Measurements from ENCODE around the gene CYTH1. TPM values are rescaled to one million over a fixed set of nuclear protein-coding genes. Genes with fewer than 3 reads are reported as not detected.

CYTH1 gene
- total and polyA plus RNA-seq, 10 of the 15 experiments (the other 5 are each of a cell fraction or from before 2014, with no cell fraction given) = 6.6 to 188 (median 145) TPM

DNA sequence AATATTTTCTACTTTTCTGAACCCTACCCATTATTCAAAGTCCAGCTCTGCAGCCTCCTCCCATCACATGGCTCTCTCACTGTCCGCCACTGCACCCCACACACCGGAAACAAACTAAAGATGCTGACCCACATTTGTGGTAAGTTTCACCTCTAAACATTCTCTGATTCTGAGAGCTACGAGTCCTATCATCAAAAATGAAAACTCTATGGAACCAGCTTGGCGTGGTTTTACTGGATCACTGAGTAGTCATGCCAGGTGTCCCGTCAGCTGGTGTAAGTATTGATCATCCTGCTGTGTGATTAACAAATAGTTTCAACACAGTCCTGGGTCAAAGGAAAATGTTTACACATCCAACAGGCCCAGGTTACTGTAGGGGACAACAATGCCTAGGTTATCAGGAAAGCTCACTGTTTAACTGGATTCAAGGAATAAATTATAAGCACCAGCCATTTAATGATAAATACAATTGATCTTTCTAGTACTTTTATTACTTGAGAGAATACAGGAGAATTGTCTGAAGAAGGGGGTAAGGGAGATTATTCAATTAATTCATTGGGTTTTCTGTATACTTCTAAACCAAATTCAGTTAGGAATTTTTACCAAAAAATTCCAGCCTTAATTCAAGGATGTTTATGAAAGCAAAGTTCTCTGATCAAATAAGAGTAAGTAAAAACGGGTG lies 33.9 kb downstream of the CYTH1 start (continued):
- no peak for TF ChIP-seq SKIL (IDR thresholded peaks at IDR 0.05; ENCODE audit: low read depth, poor library complexity, severe bottlenecking)
- TF ChIP-seq ZNF274 (IDR thresholded peaks at IDR 0.05; ENCODE audit: insufficient read depth, insufficient read length) = no peak
- no peak for TF ChIP-seq SREBF2 (IDR thresholded peaks at IDR 0.05; ENCODE audit: low read length)
- TF ChIP-seq ZNF622 (IDR thresholded peaks at IDR 0.05) = no peak
- TF ChIP-seq CREB1 (IDR thresholded peaks at IDR 0.05; ENCODE audit: low read depth) = no peak
- TF ChIP-seq, protein P1, sequence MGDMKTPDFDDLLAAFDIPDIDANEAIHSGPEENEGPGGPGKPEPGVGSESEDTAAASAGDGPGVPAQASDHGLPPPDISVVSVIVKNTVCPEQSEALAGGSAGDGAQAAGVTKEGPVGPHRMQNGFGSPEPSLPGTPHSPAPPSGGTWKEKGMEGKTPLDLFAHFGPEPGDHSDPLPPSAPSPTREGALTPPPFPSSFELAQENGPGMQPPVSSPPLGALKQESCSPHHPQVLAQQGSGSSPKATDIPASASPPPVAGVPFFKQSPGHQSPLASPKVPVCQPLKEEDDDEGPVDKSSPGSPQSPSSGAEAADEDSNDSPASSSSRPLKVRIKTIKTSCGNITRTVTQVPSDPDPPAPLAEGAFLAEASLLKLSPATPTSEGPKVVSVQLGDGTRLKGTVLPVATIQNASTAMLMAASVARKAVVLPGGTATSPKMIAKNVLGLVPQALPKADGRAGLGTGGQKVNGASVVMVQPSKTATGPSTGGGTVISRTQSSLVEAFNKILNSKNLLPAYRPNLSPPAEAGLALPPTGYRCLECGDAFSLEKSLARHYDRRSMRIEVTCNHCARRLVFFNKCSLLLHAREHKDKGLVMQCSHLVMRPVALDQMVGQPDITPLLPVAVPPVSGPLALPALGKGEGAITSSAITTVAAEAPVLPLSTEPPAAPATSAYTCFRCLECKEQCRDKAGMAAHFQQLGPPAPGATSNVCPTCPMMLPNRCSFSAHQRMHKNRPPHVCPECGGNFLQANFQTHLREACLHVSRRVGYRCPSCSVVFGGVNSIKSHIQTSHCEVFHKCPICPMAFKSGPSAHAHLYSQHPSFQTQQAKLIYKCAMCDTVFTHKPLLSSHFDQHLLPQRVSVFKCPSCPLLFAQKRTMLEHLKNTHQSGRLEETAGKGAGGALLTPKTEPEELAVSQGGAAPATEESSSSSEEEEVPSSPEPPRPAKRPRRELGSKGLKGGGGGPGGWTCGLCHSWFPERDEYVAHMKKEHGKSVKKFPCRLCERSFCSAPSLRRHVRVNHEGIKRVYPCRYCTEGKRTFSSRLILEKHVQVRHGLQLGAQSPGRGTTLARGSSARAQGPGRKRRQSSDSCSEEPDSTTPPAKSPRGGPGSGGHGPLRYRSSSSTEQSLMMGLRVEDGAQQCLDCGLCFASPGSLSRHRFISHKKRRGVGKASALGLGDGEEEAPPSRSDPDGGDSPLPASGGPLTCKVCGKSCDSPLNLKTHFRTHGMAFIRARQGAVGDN (IDR thresholded peaks at IDR 0.05) = no peak
- no peak for TF ChIP-seq CBFB (IDR thresholded peaks at IDR 0.05; ENCODE audit: low read depth)
- TF ChIP-seq, protein P2, sequence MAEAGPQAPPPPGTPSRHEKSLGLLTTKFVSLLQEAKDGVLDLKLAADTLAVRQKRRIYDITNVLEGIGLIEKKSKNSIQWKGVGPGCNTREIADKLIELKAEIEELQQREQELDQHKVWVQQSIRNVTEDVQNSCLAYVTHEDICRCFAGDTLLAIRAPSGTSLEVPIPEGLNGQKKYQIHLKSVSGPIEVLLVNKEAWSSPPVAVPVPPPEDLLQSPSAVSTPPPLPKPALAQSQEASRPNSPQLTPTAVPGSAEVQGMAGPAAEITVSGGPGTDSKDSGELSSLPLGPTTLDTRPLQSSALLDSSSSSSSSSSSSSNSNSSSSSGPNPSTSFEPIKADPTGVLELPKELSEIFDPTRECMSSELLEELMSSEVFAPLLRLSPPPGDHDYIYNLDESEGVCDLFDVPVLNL (IDR thresholded peaks at IDR 0.05; ENCODE audit: low read depth, low read length) = no peak
- TF ChIP-seq SIX5 (IDR thresholded peaks at IDR 0.05; ENCODE audit: low read depth, low read length, severe bottlenecking) = no peak
- TF ChIP-seq NR2F1 (conservative IDR thresholded peaks at IDR 0.05) = no peak
- TF ChIP-seq, protein P3, sequence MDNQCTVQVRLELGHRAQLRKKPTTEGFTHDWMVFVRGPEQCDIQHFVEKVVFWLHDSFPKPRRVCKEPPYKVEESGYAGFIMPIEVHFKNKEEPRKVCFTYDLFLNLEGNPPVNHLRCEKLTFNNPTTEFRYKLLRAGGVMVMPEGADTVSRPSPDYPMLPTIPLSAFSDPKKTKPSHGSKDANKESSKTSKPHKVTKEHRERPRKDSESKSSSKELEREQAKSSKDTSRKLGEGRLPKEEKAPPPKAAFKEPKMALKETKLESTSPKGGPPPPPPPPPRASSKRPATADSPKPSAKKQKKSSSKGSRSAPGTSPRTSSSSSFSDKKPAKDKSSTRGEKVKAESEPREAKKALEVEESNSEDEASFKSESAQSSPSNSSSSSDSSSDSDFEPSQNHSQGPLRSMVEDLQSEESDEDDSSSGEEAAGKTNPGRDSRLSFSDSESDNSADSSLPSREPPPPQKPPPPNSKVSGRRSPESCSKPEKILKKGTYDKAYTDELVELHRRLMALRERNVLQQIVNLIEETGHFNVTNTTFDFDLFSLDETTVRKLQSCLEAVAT (IDR thresholded peaks at IDR 0.05) = no peak
- TF ChIP-seq, protein P4, sequence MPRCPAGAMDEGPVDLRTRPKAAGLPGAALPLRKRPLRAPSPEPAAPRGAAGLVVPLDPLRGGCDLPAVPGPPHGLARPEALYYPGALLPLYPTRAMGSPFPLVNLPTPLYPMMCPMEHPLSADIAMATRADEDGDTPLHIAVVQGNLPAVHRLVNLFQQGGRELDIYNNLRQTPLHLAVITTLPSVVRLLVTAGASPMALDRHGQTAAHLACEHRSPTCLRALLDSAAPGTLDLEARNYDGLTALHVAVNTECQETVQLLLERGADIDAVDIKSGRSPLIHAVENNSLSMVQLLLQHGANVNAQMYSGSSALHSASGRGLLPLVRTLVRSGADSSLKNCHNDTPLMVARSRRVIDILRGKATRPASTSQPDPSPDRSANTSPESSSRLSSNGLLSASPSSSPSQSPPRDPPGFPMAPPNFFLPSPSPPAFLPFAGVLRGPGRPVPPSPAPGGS (IDR thresholded peaks at IDR 0.05; ENCODE audit: borderline replicate concordance, insufficient read depth, low read depth, low read length, poor library complexity, severe bottlenecking) = no peak
- TF ChIP-seq NBN (IDR thresholded peaks at IDR 0.05) = peak; percentile 14; the same call in 1 of the 2 replicates
- TF ChIP-seq SP1 (IDR thresholded peaks at IDR 0.05; ENCODE audit: low read depth, low read length) = no peak
- no peak for TF ChIP-seq KLF5 (IDR thresholded peaks at IDR 0.05; ENCODE audit: partially characterized antibody)
- no peak for TF ChIP-seq POU2F2 (IDR thresholded peaks at IDR 0.05; ENCODE audit: borderline replicate concordance, low read depth, low read length)
- no peak for TF ChIP-seq ZBTB33 (IDR thresholded peaks at IDR 0.05)
- no peak for TF ChIP-seq NFYA (IDR thresholded peaks at IDR 0.05; ENCODE audit: borderline replicate concordance, low read depth, low read length)

Measured in GM12878 (cell line).